Esophagus muscularis mucosa (tissue), 4 donors: ENCODE measurements around the gene TMEM120A.

Experiments
- CTCF ChIP-seq, 3 experiments: fragments of 200-600 bp in 2 of 3; fragments of 450-650 bp in 1 of 3; sonication (generic) in 2 of 3; IDR thresholded peaks; one replicate each; pipeline ENCODE4 v1.5.1; 2017 to 2019; ENCODE audit warnings: antibody characterized with exemption in 3 of 3, mild to moderate bottlenecking in 2 of 3, moderate library complexity in 1 of 3
- EP300 ChIP-seq: sonication (generic); formaldehyde crosslinking; IDR thresholded peaks from one replicate; pipeline ENCODE4 v1.6.1; 2017; ENCODE audit warnings: antibody characterized with exemption
- POLR2AphosphoS5 ChIP-seq, 2 donors: sonication (generic); formaldehyde crosslinking; IDR thresholded peaks; one replicate each; pipeline ENCODE4 v1.6.1; 2017; ENCODE audit warnings: antibody characterized with exemption in 2 of 2

GRCh38 chr7:75983471-75984129 lies 10.8 kb downstream of the TMEM120A start:
- TF ChIP-seq EP300, result no peak
- TF ChIP-seq CTCF (IDR thresholded peaks at IDR 0.05), result no peak
- no peak for TF ChIP-seq POLR2AphosphoS5 (IDR thresholded peaks at IDR 0.05)
